DMS114 treated with DMSO at 0.1 percent for 48 hours (cell line): ENCODE data around the gene DNAJC9.

Experiments
- DNase-seq: peaks from one replicate; lab custom pipeline; 2025; ENCODE audit not compliant: unreplicated experiment; lab: John Stamatoyannopoulos, UW

Gene DNAJC9

GRCh38 chr10:73239908-73240307 lies 7.1 kb downstream of the DNAJC9 start:
- no peak for DNase-seq

- no peak for DNase-seq
Observed at GRCh38 chr10:73238990-73239566, 8.0 kb downstream of the DNAJC9 start.

GRCh38 chr10:73234695-73235094 lies 12.4 kb downstream of the DNAJC9 start:
- DNase-seq: no peak

GRCh38 chr10:73233883-73234282 lies 13.2 kb downstream of the DNAJC9 start:
- no peak for DNase-seq

GRCh38 chr10:73232887-73233286 lies 14.2 kb downstream of the DNAJC9 start:
- DNase-seq: no peak

GRCh38 chr10:73229567-73229966 lies 17.5 kb downstream of the DNAJC9 start:
- DNase-seq: no peak

GRCh38 chr10:73228247-73228646 lies 18.8 kb downstream of the DNAJC9 start:
- no peak for DNase-seq

- no peak for DNase-seq
Observed at GRCh38 chr10:73226663-73227062, 20.4 kb downstream of the DNAJC9 start.

- DNase-seq: no peak
Observed at GRCh38 chr10:73225518-73225917, 21.5 kb downstream of the DNAJC9 start.

GRCh38 chr10:73220989-73221388 lies 26.1 kb downstream of the DNAJC9 start:
- DNase-seq: no peak

GRCh38 chr10:73219384-73219783 lies 27.7 kb downstream of the DNAJC9 start:
- DNase-seq: no peak

- peak; percentile 40 for DNase-seq
Observed at GRCh38 chr10:73218431-73219191, 28.4 kb downstream of the DNAJC9 start.

GRCh38 chr10:73217628-73218027 lies 29.4 kb downstream of the DNAJC9 start:
- no peak for DNase-seq

- DNase-seq: no peak
Observed at GRCh38 chr10:73215749-73216148, 31.3 kb downstream of the DNAJC9 start.

- DNase-seq: no peak
Observed at GRCh38 chr10:73211106-73211811, 35.8 kb downstream of the DNAJC9 start.

- no peak for DNase-seq
Observed at GRCh38 chr10:73210395-73211105, 36.5 kb downstream of the DNAJC9 start.

- DNase-seq: no peak
Observed at GRCh38 chr10:73209705-73210104, 37.4 kb downstream of the DNAJC9 start.

GRCh38 chr10:73207883-73208282 lies 39.2 kb downstream of the DNAJC9 start:
- DNase-seq: no peak

GRCh38 chr10:73206385-73206784 lies 40.7 kb downstream of the DNAJC9 start:
- DNase-seq: no peak

GRCh38 chr10:73205890-73206289 lies 41.2 kb downstream of the DNAJC9 start:
- no peak for DNase-seq

- DNase-seq: no peak
Observed at GRCh38 chr10:73205081-73205480, 42.0 kb downstream of the DNAJC9 start.
